HCEC 1CT (cell line): ENCODE data around the gene ACAP3.

ENCODE experiments used
- DNase-seq: peaks from one replicate; pipeline ENCODE4 v3.0.0-alpha.2; 2017

ACAP3 gene

GRCh38 chr1:1343811-1344421 lies 36.2 kb upstream of the ACAP3 start:
- no peak for DNase-seq

GRCh38 chr1:1342584-1343115 lies 34.9 kb upstream of the ACAP3 start:
- no peak for DNase-seq

- DNase-seq, result no peak
Measured at GRCh38 chr1:1342061-1342562, 34.4 kb upstream of the ACAP3 start.

- no peak for DNase-seq
Measured at GRCh38 chr1:1341549-1342021, 33.9 kb upstream of the ACAP3 start.

DNA sequence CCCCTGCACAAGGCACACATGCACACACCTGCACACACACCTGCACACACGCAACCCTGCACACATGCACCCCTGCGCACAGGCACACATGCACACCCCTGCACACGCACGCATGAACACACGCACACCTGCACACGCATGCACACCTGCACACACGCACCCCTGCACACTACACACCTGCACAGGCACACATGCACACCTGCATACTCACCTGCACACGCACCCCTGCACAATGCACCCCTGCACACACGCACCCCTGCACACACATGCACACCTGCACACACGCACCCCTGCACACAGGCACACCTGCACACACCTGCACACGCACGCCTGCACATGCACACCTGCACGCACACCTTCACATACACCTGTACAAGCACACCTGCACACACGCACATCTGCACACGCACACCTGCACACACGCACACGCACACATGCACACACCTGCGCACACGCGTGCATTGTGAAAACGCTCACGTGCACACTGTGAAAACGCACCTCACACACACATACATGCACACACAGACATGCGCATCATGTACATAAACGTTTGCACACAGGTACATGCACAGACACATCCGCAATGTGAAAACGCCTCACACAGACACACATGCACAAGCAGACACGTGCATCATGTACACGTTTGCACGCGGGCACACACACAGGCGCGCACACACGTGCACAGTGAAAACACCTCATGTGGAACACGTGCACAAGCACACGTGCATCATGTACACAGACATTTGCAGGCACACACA lies 33.2 kb upstream of the ACAP3 start:
- no peak for DNase-seq

- no peak for DNase-seq
Measured at GRCh38 chr1:1340185-1340584, 32.5 kb upstream of the ACAP3 start.

- no peak for DNase-seq
Measured at GRCh38 chr1:1338278-1338677, 30.5 kb upstream of the ACAP3 start.

DNA sequence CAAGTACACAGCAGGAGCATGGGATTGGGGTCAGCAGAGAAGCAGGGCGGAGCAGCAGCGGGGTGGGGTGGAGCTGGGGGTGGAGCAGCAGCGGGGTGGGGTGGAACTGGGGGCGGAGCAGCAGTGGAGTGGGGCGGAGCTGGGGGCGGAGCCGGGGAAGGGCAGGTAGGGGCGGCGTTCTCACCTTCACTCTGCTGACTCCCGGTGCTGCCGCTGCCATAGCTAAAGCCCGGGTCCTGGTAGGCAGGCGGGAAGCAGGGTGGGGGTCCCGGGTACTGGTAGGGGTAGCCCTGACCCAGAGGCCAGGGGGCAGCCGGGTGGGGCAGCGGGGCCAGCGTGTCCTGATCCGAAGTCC lies 30.0 kb upstream of the ACAP3 start:
- no peak for DNase-seq

GRCh38 chr1:1336931-1337792 lies 29.4 kb upstream of the ACAP3 start:
- no peak for DNase-seq

- DNase-seq, result no peak
Measured at GRCh38 chr1:1336446-1336845, 28.7 kb upstream of the ACAP3 start.

DNA sequence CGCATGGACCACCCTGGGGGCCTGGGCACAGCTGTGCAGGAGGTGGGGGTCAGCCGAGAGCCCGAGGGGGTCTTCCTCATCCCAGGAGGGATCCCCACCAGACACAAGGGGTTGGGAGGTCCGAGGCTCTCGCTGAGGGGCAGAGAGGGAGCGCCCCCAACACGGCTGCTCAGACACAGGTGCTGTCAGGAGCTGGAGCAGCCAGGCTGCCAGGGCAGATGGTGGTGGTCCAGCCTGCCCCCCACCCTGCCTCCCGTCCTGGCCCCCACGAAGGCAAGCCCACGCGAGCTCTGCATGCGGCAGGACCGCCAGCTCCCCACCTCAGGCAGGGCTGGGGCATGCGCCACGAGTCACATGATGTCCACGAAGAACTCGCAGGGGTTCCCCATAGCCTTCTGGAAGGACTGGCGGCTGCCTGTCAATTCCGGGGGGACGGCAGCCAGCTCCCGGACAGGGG lies 28.1 kb upstream of the ACAP3 start:
- no peak for DNase-seq

- DNase-seq, result no peak
Measured at GRCh38 chr1:1335283-1335682, 27.6 kb upstream of the ACAP3 start.

GRCh38 chr1:1334835-1335234 lies 27.1 kb upstream of the ACAP3 start:
- DNase-seq, result no peak

DNA sequence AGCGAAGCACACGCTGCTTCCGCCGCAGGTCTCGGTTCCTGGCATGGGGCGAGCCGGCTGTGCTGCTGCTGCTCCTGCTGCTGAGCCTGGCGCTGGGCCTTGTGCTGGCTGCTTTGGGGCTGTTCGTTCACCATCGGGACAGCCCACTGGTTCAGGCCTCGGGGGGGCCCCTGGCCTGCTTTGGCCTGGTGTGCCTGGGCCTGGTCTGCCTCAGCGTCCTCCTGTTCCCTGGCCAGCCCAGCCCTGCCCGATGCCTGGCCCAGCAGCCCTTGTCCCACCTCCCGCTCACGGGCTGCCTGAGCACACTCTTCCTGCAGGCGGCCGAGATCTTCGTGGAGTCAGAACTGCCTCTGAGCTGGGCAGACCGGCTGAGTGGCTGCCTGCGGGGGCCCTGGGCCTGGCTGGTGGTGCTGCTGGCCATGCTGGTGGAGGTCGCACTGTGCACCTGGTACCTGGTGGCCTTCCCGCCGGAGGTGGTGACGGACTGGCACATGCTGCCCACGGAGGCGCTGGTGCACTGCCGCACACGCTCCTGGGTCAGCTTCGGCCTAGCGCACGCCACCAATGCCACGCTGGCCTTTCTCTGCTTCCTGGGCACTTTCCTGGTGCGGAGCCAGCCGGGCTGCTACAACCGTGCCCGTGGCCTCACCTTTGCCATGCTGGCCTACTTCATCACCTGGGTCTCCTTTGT lies 26.0 kb upstream of the ACAP3 start:
- no peak for DNase-seq

DNA sequence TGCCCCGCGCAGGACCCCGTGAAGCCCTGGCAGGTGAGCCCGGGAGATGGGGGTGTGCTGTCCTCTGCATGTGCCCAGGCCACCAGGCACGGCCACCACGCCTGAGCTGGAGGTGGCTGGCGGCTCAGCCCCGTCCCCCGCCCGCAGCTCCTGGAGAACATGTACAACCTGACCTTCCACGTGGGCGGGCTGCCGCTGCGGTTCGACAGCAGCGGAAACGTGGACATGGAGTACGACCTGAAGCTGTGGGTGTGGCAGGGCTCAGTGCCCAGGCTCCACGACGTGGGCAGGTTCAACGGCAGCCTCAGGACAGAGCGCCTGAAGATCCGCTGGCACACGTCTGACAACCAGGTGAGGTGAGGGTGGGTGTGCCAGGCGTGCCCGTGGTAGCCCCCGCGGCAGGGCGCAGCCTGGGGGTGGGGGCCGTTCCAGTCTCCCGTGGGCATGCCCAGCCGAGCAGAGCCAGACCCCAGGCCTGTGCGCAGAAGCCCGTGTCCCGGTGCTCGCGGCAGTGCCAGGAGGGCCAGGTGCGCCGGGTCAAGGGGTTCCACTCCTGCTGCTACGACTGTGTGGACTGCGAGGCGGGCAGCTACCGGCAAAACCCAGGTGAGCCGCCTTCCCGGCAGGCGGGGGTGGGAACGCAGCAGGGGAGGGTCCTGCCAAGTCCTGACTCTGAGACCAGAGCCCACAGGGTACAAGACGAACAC lies 25.2 kb upstream of the ACAP3 start:
- DNase-seq, result no peak

DNA sequence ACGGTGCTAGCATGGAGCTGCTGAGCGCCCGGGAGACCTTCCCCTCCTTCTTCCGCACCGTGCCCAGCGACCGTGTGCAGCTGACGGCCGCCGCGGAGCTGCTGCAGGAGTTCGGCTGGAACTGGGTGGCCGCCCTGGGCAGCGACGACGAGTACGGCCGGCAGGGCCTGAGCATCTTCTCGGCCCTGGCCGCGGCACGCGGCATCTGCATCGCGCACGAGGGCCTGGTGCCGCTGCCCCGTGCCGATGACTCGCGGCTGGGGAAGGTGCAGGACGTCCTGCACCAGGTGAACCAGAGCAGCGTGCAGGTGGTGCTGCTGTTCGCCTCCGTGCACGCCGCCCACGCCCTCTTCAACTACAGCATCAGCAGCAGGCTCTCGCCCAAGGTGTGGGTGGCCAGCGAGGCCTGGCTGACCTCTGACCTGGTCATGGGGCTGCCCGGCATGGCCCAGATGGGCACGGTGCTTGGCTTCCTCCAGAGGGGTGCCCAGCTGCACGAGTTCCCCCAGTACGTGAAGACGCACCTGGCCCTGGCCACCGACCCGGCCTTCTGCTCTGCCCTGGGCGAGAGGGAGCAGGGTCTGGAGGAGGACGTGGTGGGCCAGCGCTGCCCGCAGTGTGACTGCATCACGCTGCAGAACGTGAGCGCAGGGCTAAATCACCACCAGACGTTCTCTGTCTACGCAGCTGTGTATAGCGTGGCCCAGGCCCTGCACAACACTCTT lies 24.5 kb upstream of the ACAP3 start:
- DNase-seq, result no peak

DNA sequence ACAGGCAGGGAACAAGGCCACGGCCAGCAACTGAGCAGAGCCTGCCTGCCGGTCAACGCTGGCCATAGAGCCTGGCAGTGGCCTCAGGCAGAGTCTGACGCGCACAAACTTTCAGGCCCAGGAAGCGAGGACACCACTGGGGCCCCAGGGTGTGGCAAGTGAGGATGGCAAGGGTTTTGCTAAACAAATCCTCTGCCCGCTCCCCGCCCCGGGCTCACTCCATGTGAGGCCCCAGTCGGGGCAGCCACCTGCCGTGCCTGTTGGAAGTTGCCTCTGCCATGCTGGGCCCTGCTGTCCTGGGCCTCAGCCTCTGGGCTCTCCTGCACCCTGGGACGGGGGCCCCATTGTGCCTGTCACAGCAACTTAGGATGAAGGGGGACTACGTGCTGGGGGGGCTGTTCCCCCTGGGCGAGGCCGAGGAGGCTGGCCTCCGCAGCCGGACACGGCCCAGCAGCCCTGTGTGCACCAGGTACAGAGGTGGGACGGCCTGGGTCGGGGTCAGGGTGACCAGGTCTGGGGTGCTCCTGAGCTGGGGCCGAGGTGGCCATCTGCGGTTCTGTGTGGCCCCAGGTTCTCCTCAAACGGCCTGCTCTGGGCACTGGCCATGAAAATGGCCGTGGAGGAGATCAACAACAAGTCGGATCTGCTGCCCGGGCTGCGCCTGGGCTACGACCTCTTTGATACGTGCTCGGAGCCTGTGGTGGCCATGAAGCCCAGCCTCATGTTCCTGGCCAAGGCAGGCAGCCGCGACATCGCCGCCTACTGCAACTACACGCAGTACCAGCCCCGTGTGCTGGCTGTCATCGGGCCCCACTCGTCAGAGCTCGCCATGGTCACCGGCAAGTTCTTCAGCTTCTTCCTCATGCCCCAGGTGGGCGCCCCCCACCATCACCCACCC lies 23.6 kb upstream of the ACAP3 start, which contains the start of gene TAS1R3:
Gene TAS1R3 (plus strand): TSS at position 213 of the 898 bp plus-strand sequence. CDS start 66 bp downstream, at position 279.
- DNase-seq, result no peak

DNA sequence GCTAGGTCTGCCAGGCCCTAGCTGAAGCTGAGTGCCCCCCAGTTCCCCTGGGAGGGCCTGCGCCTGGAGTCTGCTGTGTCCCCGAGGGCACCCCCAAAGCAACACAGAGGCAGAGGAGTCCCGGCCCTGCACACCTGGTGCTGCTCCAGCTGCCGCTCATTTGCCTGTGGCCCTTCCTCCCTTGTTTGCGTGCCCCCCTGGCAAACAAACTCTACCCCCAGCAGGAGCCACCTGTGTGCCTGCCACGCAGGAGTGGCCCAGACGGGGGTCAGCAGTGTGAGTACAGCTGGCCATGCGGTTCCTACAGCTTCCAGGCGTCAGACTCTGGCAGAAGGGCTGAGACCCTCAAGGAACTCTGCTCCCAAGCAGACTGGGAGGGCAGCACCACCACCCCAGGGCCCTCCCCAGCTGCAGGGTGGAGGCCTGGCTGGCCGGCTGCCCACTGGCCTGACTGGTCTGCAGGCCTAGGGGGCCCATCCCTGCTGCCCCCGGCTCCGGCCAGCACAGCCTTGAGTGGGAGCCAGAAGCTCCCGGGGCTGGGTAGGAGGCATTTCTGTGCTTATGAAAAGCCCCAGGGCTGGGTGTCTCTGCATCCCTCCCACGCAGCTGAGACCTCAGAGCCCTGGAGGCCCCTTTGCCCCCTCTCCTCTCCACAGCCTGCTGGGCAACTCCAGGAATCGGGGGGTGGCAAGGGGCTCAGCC lies 22.8 kb upstream of the ACAP3 start:
- no peak for DNase-seq
